ENCODE data around the gene ATRAID.
A peak's percentile ranks its signal among the peaks of the same experiment; 100 is the strongest.

ATRAID gene

GRCh38 chr2:27218614-27219013 lies 6.8 kb downstream of the ATRAID start:
- H3K9me2 ChIP-seq (replicated peaks; ENCODE audit: insufficient read depth, low read length), result no peaks in the 10 kb centered on the region
- H3K27ac ChIP-seq (ENCODE audit: low read depth, low read length), result peak overlapping the region; percentile 64
- H3K9me3 ChIP-seq (ENCODE audit: insufficient read depth, low read length), result no peaks in the 10 kb centered on the region
- H3K4me3 ChIP-seq (ENCODE audit: insufficient read depth, low read length, poor library complexity, severe bottlenecking), result peak overlapping the region; percentile 70
- H2AFZ ChIP-seq (ENCODE audit: low read depth, low read length, severe bottlenecking), result no peak overlapping the region
- no peaks in the 10 kb centered on the region for H3K27me3 ChIP-seq (ENCODE audit: low read length)
- H3K4me2 ChIP-seq (ENCODE audit: low read depth, low read length, poor library complexity, severe bottlenecking), result peak overlapping the region; percentile 82
- TF ChIP-seq EZH2phosphoT487 (conservative IDR thresholded peaks at IDR 0.05; ENCODE audit: low read length) (no peak), CTCF (IDR thresholded peaks at IDR 0.05; ENCODE audit: insufficient read depth, low read length, poor library complexity, severe bottlenecking) (no peak)
- H3K9ac ChIP-seq (ENCODE audit: low read length), result peak overlapping the region; percentile 92
- peaks cover 27% of the 10 kb centered on the region for H3K36me3 ChIP-seq (ENCODE audit: low read length)
- peaks cover 43% of the 10 kb centered on the region for H3K79me2 ChIP-seq (ENCODE audit: insufficient read depth, low read length)
- H3F3A ChIP-seq (ENCODE audit: insufficient read depth), result peaks cover 10% of the 10 kb centered on the region; the same call in 1 of the 2 replicates
- no peaks in the 10 kb centered on the region for H4K20me1 ChIP-seq (ENCODE audit: low read depth, low read length)

- no peaks in the 10 kb centered on the region for H3K9me3 ChIP-seq (ENCODE audit: insufficient read depth, low read length)
- peak overlapping the region; percentile 92 for H3K9ac ChIP-seq (ENCODE audit: low read length)
- H4K20me1 ChIP-seq (ENCODE audit: low read depth, low read length), result no peaks in the 10 kb centered on the region
- peaks cover 25% of the 10 kb centered on the region for H3K36me3 ChIP-seq (ENCODE audit: low read length)
- no peak overlapping the region for H2AFZ ChIP-seq (ENCODE audit: low read depth, low read length, severe bottlenecking)
- H3K27me3 ChIP-seq (ENCODE audit: low read length), result no peaks in the 10 kb centered on the region
- H3F3A ChIP-seq (ENCODE audit: insufficient read depth), result peaks cover 10% of the 10 kb centered on the region; the same call in 1 of the 2 replicates
- peak overlapping the region; percentile 64 for H3K27ac ChIP-seq (ENCODE audit: low read depth, low read length)
- TF ChIP-seq CTCF (IDR thresholded peaks at IDR 0.05; ENCODE audit: insufficient read depth, low read length, poor library complexity, severe bottlenecking), result no peak
- no peak for TF ChIP-seq EZH2phosphoT487 (conservative IDR thresholded peaks at IDR 0.05; ENCODE audit: low read length)
- H3K79me2 ChIP-seq (ENCODE audit: insufficient read depth, low read length), result peaks cover 43% of the 10 kb centered on the region
- peak overlapping the region; percentile 70 for H3K4me3 ChIP-seq (ENCODE audit: insufficient read depth, low read length, poor library complexity, severe bottlenecking)
- H3K4me2 ChIP-seq (ENCODE audit: low read depth, low read length, poor library complexity, severe bottlenecking), result peak overlapping the region; percentile 82
- H3K9me2 ChIP-seq (replicated peaks; ENCODE audit: insufficient read depth, low read length), result no peaks in the 10 kb centered on the region
These were observed 7.2 kb downstream of the ATRAID start for GRCh38 chr2:27219091-27219490.

- no peaks in the 10 kb centered on the region for H3K9me2 ChIP-seq (replicated peaks; ENCODE audit: insufficient read depth, low read length)
- no peaks in the 10 kb centered on the region for H3K27me3 ChIP-seq (ENCODE audit: low read length)
- peaks cover 9% of the 10 kb centered on the region; the same call in 1 of the 2 replicates for H3F3A ChIP-seq (ENCODE audit: insufficient read depth)
- TF ChIP-seq CTCF (IDR thresholded peaks at IDR 0.05; ENCODE audit: insufficient read depth, low read length, poor library complexity, severe bottlenecking), result no peak
- TF ChIP-seq EZH2phosphoT487 (conservative IDR thresholded peaks at IDR 0.05; ENCODE audit: low read length), result no peak
- H3K9me3 ChIP-seq (ENCODE audit: insufficient read depth, low read length), result no peaks in the 10 kb centered on the region
- no peak overlapping the region for H3K4me3 ChIP-seq (ENCODE audit: insufficient read depth, low read length, poor library complexity, severe bottlenecking)
- H3K9ac ChIP-seq (ENCODE audit: low read length), result no peak overlapping the region
- no peak overlapping the region for H2AFZ ChIP-seq (ENCODE audit: low read depth, low read length, severe bottlenecking)
- H3K4me2 ChIP-seq (ENCODE audit: low read depth, low read length, poor library complexity, severe bottlenecking), result no peak overlapping the region
- H3K27ac ChIP-seq (ENCODE audit: low read depth, low read length), result no peak overlapping the region
- H4K20me1 ChIP-seq (ENCODE audit: low read depth, low read length), result no peaks in the 10 kb centered on the region
- H3K36me3 ChIP-seq (ENCODE audit: low read length), result peaks cover 23% of the 10 kb centered on the region
- H3K79me2 ChIP-seq (ENCODE audit: insufficient read depth, low read length), result peaks cover 43% of the 10 kb centered on the region
These were observed 8.2 kb downstream of the ATRAID start for GRCh38 chr2:27220091-27220490.

All from SU-DHL-6 (cell line).